HL-60 (cell line): ENCODE results near the gene ZBTB7C.

Experiments used
- DNase-seq, 2 experiments: peaks; one replicate each; pipeline ENCODE4 v3.0.0-alpha.2; 2010 to 2020; ENCODE audit warnings: low read depth in 1 of 2, low spot score in 1 of 2
- H3K27ac ChIP-seq: fragments of 250-450 bp; sonication (Bioruptor Pico); replicated peaks from 2 replicates; pipeline ENCODE4 v1.5.1; 2020; ENCODE audit warnings: mild to moderate bottlenecking, moderate library complexity
- H3K27me3 ChIP-seq: fragments of 250-450 bp; sonication (Bioruptor Pico); 2 replicates; pipeline ENCODE4 v1.5.1; 2021; ENCODE audit warnings: mild to moderate bottlenecking, moderate library complexity; ENCODE audit not compliant: insufficient read depth, poor library complexity, severe bottlenecking
- H3K4me3 ChIP-seq: replicated peaks from 2 replicates; pipeline ENCODE4 v1.5.1; 2011; ENCODE audit warnings: mild to moderate bottlenecking, control low read depth, low read length; ENCODE audit not compliant: insufficient read depth
- GABPA ChIP-seq: IDR thresholded peaks from 2 replicates; pipeline ENCODE4 v1.6.1; 2012; ENCODE audit warnings: low read depth
- POLR2AphosphoS5 ChIP-seq: IDR thresholded peaks from 2 replicates; pipeline ENCODE4 v1.6.1; 2012; ENCODE audit warnings: low read depth
- SPI1 ChIP-seq: IDR thresholded peaks from 2 replicates; pipeline ENCODE4 v1.6.1; 2012; ENCODE audit warnings: low read depth, mild to moderate bottlenecking, borderline replicate concordance
- TF ChIP-seq, protein P1 (sequence below): IDR thresholded peaks from 2 replicates; pipeline ENCODE4 v1.6.1; 2012; ENCODE audit warnings: low read depth; ENCODE audit not compliant: insufficient replicate concordance
- TF ChIP-seq, protein P2 (sequence below): IDR thresholded peaks from one replicate; pipeline ENCODE4 v1.5.1; 2011; ENCODE audit warnings: low read length, control low read depth, inconsistent platforms; ENCODE audit not compliant: insufficient read depth

ZBTB7C gene

DNA sequence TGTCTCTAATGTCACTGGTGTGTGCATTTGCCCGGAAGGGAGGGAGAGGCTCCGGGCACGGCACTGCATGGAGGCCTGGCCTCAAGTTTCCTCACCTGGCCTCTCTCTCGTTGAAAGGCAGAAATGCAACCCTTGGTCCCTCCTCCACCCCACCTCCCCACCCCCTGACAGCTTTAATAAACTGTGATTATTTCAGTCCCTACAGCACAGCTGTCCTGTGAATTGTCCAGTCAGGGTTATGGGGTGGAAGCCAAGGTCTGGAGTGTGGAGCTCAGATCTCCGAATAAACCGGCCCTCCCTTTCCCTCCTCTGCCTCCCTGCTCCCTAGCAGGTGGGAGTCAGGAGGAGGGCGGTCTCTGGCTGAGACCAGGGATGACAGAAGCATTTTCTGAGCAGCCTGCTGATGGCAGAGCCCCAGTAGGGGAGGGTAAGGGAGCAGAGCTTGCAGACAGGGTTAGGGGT, 279.5 kb downstream of the ZBTB7C start:
- no peak for TF ChIP-seq POLR2AphosphoS5
- TF ChIP-seq, protein P1, sequence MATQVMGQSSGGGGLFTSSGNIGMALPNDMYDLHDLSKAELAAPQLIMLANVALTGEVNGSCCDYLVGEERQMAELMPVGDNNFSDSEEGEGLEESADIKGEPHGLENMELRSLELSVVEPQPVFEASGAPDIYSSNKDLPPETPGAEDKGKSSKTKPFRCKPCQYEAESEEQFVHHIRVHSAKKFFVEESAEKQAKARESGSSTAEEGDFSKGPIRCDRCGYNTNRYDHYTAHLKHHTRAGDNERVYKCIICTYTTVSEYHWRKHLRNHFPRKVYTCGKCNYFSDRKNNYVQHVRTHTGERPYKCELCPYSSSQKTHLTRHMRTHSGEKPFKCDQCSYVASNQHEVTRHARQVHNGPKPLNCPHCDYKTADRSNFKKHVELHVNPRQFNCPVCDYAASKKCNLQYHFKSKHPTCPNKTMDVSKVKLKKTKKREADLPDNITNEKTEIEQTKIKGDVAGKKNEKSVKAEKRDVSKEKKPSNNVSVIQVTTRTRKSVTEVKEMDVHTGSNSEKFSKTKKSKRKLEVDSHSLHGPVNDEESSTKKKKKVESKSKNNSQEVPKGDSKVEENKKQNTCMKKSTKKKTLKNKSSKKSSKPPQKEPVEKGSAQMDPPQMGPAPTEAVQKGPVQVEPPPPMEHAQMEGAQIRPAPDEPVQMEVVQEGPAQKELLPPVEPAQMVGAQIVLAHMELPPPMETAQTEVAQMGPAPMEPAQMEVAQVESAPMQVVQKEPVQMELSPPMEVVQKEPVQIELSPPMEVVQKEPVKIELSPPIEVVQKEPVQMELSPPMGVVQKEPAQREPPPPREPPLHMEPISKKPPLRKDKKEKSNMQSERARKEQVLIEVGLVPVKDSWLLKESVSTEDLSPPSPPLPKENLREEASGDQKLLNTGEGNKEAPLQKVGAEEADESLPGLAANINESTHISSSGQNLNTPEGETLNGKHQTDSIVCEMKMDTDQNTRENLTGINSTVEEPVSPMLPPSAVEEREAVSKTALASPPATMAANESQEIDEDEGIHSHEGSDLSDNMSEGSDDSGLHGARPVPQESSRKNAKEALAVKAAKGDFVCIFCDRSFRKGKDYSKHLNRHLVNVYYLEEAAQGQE, result no peak
- no peak for TF ChIP-seq GABPA
- Histone ChIP-seq H3K27me3 (peaks cover 19% of the 10 kb centered on the region), H3K27ac (no peak overlapping the region), H3K4me3 (no peak overlapping the region)
- no peak for DNase-seq

DNA sequence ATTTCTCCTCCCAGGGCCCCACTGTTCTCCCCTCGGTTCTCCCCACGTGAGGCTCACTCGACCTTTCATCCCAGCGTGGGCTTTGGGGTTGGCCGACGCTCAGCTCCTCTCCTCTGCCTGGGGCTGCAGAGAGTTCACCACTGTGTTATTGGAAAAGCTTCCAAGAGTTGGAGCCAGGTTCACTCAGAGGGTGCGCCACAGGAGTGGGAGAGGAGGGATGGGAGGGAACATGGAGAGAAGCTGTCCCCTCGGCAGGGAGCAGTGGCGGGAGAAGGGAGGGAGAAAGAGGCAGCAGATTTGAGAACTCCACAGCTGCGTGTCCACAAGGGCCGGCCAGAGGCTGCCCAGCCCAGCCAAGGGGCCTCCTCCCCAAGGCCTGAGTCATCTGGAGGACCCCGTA, 281.6 kb downstream of the ZBTB7C start:
- Histone ChIP-seq H3K27ac (no peak overlapping the region), H3K27me3 (peaks cover 13% of the 10 kb centered on the region), H3K4me3 (no peak overlapping the region)
- no peak for DNase-seq
- TF ChIP-seq, protein P2, sequence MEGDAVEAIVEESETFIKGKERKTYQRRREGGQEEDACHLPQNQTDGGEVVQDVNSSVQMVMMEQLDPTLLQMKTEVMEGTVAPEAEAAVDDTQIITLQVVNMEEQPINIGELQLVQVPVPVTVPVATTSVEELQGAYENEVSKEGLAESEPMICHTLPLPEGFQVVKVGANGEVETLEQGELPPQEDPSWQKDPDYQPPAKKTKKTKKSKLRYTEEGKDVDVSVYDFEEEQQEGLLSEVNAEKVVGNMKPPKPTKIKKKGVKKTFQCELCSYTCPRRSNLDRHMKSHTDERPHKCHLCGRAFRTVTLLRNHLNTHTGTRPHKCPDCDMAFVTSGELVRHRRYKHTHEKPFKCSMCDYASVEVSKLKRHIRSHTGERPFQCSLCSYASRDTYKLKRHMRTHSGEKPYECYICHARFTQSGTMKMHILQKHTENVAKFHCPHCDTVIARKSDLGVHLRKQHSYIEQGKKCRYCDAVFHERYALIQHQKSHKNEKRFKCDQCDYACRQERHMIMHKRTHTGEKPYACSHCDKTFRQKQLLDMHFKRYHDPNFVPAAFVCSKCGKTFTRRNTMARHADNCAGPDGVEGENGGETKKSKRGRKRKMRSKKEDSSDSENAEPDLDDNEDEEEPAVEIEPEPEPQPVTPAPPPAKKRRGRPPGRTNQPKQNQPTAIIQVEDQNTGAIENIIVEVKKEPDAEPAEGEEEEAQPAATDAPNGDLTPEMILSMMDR, result no peak
- TF ChIP-seq, protein P1, result no peak
- no peak for TF ChIP-seq SPI1
- no peak for TF ChIP-seq POLR2AphosphoS5
- TF ChIP-seq GABPA, result no peak

DNA sequence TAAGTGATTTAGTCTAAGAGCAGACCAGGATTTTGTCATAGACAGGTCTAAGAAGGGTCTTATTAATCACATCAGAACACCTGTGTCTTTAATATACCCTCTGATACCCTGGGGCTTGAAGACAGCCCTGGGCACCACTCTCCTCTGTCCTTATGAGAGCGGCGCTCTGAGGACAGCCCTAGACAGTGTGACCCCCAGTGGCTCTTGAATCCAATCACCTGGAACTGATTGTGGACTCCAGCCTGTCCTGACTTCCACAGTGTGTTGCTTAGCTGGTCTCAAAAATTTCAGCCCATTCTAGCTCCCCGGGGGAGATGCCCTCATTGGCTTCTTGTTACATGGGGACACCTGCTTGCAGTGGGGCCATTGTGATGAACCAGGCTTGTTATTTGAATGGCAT, 282.9 kb downstream of the ZBTB7C start:
- no peak overlapping the region for H3K27ac ChIP-seq
- no peak for DNase-seq
- peaks cover 11% of the 10 kb centered on the region for H3K27me3 ChIP-seq
- H3K4me3 ChIP-seq, result no peak overlapping the region
- TF ChIP-seq, protein P2, result no peak
- TF ChIP-seq POLR2AphosphoS5 (no peak), SPI1 (no peak), GABPA (no peak)
- TF ChIP-seq, protein P1, result no peak
